GM11168 (cell line): ENCODE measurements around the gene C1QA.

ENCODE experiments used
- in situ Hi-C: fragments of 300-500 bp; cut with MboI; formaldehyde crosslinking; loops from one replicate; pipeline ENCODE4 v1.12.0; 2022; ENCODE audit warnings: low sequenced_read_pairs; ENCODE audit not compliant: unreplicated experiment

C1QA gene

DNA sequence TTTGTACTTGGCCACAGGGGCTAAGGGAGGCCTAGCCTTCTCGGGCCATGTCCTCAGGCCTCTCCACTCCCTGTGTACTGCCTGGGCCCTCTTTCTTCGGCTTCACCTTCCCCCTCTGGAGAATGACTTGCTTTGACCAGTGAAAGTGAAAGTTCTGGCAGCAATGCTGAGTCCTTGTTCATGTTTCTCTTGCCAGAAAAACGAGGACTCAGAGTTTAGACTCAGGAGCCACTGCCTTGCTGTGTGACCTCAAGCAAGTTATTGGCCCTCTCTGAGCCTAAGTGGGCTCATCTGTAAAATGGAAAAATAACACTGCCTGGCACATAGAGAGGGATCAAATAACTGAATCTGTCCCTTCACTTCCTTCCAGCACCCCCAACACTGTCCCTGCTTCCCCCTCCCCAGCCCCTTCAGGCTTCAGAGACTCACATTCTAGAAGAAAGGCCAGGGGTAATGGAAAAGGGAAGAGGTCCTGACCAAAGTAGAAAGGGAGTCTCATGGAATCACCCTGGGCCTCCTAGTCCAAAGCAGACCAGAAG lies 1.5 kb downstream of the C1QA start:
- in situ Hi-C loops = loop anchor here (25.0 kb wide), 1 partner anchor 501 kb away; the partner anchor contains the start of gene WNT4

DNA sequence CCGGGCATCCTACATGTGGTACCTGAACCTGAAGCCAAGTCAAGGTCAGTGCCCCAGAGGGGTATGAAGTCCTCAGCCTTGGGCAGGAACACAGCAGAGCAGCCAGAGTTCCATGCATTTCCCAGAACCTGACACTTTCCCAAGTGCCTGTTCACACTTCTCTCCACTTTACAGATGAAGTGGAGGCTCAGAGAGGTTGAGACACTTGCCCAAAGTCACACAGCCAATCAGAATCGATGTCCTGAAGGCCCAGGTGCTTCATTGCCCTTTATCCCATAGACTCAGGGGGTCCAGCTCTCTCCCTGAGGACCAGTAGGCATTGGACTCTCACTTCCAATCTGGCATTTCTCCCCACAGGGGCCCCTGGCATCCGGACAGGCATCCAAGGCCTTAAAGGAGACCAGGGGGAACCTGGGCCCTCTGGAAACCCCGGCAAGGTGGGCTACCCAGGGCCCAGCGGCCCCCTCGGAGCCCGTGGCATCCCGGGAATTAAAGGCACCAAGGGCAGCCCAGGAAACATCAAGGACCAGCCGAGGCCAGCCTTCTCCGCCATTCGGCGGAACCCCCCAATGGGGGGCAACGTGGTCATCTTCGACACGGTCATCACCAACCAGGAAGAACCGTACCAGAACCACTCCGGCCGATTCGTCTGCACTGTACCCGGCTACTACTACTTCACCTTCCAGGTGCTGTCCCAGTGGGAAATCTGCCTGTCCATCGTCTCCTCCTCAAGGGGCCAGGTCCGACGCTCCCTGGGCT lies 2.2 kb downstream of the C1QA start:
- in situ Hi-C loops = loop anchor here (25.0 kb wide), 1 partner anchor 501 kb away; the partner anchor contains the start of gene WNT4

DNA sequence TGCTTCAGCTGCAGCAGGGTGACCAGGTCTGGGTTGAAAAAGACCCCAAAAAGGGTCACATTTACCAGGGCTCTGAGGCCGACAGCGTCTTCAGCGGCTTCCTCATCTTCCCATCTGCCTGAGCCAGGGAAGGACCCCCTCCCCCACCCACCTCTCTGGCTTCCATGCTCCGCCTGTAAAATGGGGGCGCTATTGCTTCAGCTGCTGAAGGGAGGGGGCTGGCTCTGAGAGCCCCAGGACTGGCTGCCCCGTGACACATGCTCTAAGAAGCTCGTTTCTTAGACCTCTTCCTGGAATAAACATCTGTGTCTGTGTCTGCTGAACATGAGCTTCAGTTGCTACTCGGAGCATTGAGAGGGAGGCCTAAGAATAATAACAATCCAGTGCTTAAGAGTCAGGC lies 2.9 kb downstream of the C1QA start:
- in situ Hi-C loops = loop anchor here (25.0 kb wide), 1 partner anchor 502 kb away; the partner anchor contains the start of gene WNT4

DNA sequence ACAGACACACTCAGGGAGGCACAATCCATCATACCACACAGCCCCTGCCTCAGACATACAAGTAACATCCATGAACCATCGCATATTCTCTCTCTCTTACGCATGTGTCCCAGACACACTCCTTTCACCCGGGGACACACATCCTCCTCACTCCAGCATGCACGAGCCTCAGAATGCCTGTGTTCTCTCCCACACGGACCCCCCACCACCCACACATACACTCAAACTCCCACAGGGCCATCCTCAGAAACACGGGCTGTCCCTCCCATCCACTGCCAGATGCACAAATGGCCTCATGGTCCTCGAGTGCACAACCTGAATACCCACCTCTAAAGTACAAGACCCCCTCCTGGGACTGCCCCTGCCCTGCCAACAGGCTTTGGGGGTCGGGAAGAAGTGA lies 4.8 kb downstream of the C1QA start:
- in situ Hi-C loops = loop anchor here (25.0 kb wide), 1 partner anchor 504 kb away; the partner anchor contains the start of gene WNT4

DNA sequence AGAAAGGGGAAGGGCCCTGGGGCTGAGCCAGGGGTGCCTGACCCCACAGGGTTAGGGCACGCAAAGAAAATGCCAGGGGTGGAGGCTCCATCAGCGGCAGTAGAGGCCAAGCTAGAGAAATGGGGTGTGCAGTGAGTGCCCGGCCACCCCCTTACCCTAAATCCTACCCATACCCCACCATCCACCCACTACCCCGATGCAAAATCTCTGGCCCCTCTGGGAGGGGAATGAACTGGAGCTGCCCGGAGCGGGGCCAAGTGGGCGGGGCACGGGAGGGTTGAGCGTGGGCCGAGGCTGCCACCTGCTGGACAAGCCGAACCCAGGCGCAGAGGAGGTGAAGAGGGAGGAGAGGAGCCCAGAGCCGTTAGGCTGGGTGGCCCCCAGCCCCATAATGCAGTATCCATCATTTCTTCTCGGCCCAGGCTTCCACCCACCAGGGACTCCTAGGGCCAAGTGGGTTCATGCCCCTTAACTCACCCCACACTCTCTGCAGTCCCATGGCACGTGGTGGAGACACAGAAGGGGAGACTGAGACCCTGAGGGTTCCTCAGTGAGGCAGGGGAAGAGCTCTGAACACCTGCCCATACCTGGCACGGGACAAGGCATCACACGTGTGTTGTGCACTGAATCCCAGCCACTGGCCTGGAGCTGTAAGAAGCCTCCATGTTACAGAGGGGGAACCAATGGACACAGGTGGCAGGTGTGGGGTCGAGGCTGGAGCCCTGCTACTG lies 5.6 kb downstream of the C1QA start:
- in situ Hi-C loops = loop anchor here (25.0 kb wide), 1 partner anchor 505 kb away; the partner anchor contains the start of gene WNT4

DNA sequence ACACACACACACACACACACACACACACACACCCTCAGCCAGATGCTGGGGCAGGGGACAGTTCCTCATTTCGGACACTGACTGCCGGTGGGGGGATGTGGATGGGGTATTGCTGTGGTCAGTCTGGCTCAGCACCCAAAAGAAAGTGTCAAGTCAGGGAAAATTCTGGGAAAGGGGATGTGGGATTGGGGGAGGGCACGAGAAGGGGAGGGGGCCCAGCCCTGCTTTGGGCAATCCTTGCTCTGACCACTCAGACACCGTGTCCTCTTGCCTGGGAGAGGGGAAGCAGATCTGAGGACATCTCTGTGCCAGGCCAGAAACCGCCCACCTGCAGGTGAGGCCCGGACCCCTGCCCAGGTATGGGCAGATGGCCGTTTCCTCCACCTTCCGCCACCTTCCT lies 7.0 kb downstream of the C1QA start, which contains the start of gene C1QC:
Gene C1QC (plus strand): TSS at position 253 of the 400 bp plus-strand sequence. CDS start 391 bp downstream, outside the sequence.
- in situ Hi-C loops = loop anchor here (25.0 kb wide), 1 partner anchor 506 kb away; the partner anchor contains the start of gene WNT4

DNA sequence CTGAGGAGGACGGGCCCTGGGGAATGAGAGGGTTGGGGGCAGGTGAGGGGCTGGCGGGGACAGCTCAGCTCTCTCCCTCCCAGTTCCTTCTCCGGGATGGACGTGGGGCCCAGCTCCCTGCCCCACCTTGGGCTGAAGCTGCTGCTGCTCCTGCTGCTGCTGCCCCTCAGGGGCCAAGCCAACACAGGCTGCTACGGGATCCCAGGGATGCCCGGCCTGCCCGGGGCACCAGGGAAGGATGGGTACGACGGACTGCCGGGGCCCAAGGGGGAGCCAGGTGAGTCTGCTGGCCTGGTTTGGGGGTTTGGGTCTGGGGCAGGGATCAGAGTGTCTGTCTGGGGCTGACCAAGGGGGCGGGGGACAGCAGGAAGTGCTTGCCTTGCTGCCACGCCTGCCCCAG lies 7.5 kb downstream of the C1QA start:
- in situ Hi-C loops = loop anchor here (25.0 kb wide), 1 partner anchor 507 kb away; the partner anchor contains the start of gene WNT4

DNA sequence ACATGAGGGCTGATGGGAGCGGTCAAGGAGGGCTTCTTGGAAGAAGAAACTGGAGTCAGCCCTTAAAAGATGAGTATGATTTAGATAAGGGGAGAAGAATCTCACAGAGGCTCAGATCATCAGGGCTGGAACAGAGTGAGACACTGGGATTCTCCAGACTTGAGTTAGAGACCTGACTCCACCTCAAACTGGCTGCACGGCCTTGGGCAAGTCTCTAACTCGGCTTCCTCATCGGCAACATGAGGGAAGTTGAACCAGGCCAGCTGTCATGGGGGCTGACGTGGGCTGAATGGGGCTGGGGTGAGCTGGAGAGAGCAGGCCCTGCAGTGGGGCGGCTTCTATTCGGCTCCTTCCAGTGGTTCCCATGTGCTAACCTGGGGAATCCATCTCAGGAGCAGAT lies 9.5 kb downstream of the C1QA start:
- in situ Hi-C loops = loop anchor here (25.0 kb wide), 1 partner anchor 509 kb away; the partner anchor contains the start of gene WNT4

DNA sequence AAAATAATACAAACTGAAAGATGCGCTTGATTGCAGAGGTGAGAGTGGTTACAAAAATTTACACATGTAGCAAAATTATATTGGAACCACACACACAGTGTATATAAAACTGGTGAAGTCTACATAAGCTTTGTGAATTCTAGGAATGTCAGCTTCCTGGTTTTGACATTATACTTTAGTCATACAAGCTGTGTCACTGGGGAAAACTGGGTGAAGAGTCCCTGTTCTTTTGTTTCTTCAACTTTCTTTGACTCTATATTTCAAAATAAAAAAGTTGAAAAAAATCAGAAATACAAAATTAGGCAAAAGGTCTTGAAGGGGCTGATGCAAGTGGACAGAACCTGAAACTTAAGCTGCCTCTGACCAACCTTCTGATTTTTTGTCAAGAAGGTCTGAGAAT lies 10.0 kb downstream of the C1QA start:
- in situ Hi-C loops = loop anchor here (25.0 kb wide), 1 partner anchor 509 kb away; the partner anchor contains the start of gene WNT4

DNA sequence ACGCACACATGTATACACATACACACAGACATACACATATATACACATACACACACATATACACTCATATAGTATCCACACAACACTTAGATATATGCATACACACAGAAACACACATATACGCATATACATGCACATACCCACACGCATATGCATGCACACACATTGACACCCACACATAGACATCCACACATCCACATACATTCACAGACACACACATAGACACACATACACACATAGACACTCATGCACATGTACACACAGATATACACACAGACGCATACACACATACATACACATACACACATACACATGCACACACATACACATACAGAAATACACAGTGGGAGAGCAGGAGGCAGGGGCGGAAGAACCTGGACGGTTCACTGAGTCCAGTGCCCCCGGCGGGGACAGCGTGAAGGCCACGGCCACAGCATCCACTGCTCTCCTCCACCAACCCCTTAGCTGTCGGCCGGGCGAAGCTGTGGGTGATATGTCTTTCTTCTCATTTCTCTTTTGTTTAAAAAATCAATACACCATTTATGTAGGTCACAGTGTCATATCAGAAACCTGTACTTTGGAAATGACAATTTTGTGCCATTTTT lies 13.8 kb downstream of the C1QA start:
- in situ Hi-C loops = no loop called here

DNA sequence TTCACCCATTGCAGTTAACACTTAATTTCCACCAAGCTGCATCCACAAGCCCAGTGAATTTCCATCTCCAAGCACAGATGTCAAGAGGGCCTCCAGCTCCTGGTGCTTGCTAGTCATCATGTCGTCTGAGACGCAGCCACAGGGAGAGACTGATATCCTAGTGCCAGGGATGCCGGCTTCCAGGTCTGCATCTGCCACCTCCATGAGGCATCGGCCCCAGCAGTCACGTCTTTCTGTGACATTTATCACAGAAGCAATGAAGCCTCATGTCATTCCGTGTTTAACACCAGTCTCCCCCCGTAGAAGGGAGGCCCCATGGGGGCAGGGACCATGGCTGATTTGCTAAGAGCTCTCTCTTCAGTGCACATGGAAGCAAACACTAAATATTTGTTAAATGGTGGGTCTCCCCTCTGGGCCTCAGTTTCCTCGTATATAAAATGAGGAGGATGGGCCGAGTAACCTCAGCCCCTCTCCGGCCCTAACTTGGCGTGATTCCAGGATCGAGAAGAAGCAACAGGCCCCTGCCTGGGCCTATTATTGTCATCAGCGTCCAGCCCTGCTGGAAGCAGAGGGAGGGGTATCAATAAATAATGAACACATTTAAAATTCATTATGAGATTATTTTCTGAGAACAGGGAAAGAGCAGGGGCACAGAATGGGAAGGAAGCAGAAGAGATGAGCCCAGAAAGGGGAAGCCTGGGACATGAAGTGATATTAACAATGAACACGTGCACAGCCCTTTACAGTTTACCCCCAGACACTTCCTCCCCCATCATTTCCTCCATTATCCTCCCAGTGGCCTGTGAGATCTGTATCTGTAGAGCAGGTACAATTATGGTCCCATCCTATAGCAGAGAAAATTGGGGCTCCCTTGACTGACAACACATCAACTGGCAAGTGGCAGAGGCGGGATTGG lies 15.8 kb downstream of the C1QA start:
- in situ Hi-C loops = no loop called here

DNA sequence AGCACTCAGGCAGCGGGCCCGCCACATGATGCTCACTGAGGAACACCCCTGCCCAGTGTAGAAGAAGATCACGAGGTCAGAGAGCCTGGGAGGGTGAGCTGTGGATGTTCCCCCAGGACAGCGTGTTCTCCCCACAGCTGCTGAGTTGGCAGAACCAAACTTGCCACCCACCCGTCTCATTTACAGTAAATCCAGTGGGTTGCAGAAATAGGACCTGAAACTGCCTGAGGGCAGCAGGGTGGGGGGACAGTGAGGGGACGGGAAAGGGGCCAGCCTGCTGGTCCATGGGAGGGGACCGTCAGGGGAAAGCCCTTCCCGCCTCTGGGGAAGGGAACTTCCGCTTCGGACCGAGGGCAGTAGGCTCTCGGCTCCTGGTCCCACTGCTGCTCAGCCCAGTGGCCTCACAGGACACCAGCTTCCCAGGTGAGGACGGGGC lies 16.5 kb downstream of the C1QA start, which contains the start of gene C1QB:
Gene C1QB (plus strand): TSS at position 356 of the 436 bp plus-strand sequence. CDS start 6,227 bp downstream, outside the sequence.
- in situ Hi-C loops = no loop called here

DNA sequence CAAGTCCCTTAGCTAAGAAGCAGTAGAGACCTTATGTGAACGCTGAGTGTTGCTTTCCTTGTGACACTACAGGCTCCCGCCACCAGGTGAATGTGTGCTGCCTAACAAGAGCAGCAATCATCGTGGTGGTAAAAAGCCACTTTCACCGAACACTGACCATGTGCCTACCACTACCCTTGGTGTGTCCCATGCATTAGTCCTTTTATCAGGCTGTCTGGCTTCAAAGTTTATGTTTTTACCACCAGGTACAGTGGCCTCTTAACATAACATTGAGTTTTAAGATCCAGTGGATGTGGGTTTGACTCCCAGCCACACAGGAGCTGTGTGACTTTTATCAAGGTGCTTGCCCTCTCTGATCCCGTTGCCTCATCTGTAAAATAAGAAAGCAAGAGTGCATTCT lies 18.3 kb downstream of the C1QA start:
- in situ Hi-C loops = no loop called here

DNA sequence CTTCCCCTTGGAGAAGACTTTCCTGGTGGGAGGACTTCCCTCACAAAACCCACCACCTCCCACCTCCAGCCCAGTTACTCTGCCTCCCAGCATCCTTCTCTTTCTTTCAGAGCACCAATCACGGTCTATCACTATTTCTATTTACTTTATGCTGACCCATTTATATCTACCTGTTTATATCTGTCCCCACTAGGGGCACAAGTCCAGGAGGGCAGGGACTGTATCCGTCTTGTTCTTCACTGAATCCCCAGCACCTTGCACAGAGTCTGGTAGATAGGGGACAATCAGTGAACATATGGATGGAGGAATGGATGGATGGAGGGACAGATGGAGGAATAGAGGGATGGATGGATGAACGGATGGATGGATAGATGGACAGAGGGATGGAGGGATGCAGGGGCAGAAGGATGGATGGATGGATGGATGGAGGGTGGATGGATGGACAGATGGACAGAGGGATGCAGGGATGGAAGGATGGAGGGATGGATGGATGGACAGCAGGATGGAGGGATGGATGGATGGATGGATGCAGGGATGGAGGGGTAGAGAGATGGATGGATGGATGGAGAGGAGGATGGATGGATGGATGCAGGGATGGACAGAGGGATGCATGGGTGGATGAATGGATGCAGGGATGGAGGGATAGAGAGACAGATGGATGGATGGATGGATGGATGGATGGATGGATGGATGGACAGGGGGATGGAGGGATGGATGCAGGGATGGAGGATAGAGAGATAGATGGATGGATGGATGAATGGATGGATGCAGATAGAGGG lies 22.1 kb downstream of the C1QA start:
- in situ Hi-C loops = no loop called here

DNA sequence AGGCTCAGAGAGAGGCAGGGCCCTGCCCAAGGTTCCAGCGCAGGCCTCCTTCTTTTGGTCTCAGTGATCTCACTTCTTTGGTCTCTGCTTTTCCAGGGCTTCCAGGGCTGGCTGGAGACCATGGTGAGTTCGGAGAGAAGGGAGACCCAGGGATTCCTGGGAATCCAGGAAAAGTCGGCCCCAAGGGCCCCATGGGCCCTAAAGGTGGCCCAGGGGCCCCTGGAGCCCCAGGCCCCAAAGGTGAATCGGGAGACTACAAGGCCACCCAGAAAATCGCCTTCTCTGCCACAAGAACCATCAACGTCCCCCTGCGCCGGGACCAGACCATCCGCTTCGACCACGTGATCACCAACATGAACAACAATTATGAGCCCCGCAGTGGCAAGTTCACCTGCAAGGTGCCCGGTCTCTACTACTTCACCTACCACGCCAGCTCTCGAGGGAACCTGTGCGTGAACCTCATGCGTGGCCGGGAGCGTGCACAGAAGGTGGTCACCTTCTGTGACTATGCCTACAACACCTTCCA lies 24.4 kb downstream of the C1QA start:
- in situ Hi-C loops = no loop called here

DNA sequence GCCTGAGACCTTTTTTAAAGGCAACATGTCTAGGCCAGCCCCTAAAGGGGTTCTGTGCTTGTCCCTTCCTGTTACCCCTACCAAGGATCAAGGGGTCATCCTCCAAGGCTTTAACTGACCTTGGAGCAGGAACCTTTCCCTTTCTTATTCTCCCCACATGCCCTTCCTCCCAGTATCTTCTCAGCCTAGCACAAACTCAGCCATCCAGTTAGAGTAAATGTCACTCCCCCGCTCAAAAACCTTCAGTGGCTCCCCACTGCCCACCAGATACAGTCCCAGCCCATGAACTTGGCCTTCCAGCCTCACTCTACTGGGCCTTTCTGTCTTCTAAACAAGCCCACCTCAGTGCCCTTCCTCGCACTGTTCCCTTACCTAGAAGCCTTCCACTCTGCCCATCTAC lies 25.5 kb downstream of the C1QA start:
- in situ Hi-C loops = no loop called here

DNA sequence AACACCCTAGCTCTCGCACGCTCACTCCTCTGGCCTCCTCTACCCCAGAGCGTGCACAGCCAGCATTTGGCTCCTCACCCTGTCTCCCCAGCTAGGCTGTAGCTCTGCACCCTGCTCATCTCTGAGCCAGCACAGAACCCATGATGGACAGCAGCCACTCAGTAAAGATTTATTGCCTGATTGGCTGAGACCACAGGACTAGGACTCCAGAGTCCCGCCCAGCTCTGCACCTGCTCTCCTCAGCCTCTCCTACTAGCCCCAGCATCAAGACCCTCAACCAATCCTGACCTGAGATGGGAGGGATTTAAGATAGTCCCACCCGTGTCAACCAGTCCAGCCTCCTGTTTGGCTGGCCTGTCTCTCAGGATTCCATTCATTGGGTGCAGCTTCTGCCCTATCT lies 25.9 kb downstream of the C1QA start:
- in situ Hi-C loops = no loop called here

DNA sequence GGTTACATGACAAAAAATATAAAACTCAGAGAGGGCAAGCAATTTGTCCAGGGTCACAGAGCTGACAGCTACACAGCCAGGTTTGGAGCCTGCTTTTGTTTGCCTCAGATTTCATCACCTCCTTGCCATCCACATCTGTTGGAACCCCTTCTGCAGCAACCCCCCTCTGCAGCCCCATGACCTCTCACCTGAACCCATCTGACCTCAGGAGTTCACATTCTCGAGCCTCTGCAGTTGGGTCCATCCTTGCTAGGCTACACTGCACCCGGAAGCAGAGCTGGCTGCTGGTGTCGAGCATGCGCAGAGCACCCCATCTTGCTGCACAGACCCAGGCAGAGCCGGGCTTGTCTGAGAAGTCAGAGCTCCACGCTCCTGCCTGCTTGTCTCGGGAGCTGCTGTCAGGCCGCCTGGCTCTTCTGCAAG lies 26.6 kb downstream of the C1QA start:
- in situ Hi-C loops = no loop called here
